Osteocyte (in vitro differentiated cells): ENCODE data around the gene LRRC4C. TPM values are rescaled to one million over a fixed set of nuclear protein-coding genes. Genes with fewer than 3 reads are reported as not detected.

Source experiments
- DNase-seq: peaks from one replicate; pipeline ENCODE4 v3.0.0; 2021; ENCODE audit warnings: mixed read lengths; ENCODE audit not compliant: unreplicated experiment; ENCODE audit errors: extremely low spot score
- H3K27ac Mint-ChIP-seq: one replicate; pipeline ENCODE4 v1.8.0; 2021; ENCODE audit warnings: mild to moderate bottlenecking, mixed read lengths; ENCODE audit not compliant: unreplicated experiment
- H3K27me3 Mint-ChIP-seq: one replicate; pipeline ENCODE4 v1.8.0; 2021; ENCODE audit warnings: mixed read lengths; ENCODE audit not compliant: unreplicated experiment
- H3K36me3 Mint-ChIP-seq: one replicate; pipeline ENCODE4 v1.8.0; 2021; ENCODE audit warnings: mixed read lengths; ENCODE audit not compliant: unreplicated experiment
- H3K4me1 Mint-ChIP-seq: one replicate; pipeline ENCODE4 v1.8.0; 2021; ENCODE audit warnings: mixed read lengths; ENCODE audit not compliant: unreplicated experiment
- H3K4me3 Mint-ChIP-seq: one replicate; pipeline ENCODE4 v1.8.0; 2021; ENCODE audit warnings: mild to moderate bottlenecking, moderate library complexity, mixed read lengths; ENCODE audit not compliant: unreplicated experiment
- H3K9me3 Mint-ChIP-seq: one replicate; pipeline ENCODE4 v1.8.0; 2021; ENCODE audit warnings: mixed read lengths; ENCODE audit not compliant: unreplicated experiment
- total RNA-seq: library from RNA; stranded (reverse); gene quantifications from 2 replicates; pipeline ENCODE4 v1.2.1, GENCODE V29; 2021
- TF ChIP-seq, protein P1 (sequence below): fragments of 200-600 bp; sonication (generic); IDR thresholded peaks from 2 replicates; pipeline ENCODE4 v1.5.0; 2021; ENCODE audit warnings: antibody characterized with exemption, mild to moderate bottlenecking, moderate library complexity

LRRC4C gene
- total RNA-seq, 1 donor from 2014 or later: 0.16 TPM

DNA sequence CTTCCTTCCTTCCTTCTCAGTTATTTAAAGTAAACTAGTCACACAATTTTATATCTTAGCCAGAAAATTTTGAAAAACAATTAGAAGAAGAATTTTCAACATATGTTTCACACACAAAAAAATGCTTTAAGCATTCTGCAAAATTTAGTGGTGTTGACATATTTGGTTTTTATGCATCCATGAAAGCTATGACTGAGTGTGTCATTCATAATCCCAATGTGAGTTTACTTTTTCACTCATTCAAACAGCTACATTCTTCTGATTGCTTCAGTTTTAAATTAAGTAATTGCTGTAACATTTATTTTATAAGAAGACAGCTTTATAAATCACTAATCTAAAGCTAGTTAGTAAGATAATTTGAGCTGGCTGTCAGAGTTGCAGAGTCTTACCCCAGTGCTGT is 453.5 kb downstream of the LRRC4C start:
- Mint-ChIP-seq H3K4me3 (no peak overlapping the region), H3K27me3 (no peaks in the 10 kb centered on the region), H3K4me1 (no peaks in the 10 kb centered on the region), H3K9me3 (peaks cover 26% of the 10 kb centered on the region), H3K36me3 (no peaks in the 10 kb centered on the region), H3K27ac (no peak overlapping the region)
- TF ChIP-seq, protein P1, sequence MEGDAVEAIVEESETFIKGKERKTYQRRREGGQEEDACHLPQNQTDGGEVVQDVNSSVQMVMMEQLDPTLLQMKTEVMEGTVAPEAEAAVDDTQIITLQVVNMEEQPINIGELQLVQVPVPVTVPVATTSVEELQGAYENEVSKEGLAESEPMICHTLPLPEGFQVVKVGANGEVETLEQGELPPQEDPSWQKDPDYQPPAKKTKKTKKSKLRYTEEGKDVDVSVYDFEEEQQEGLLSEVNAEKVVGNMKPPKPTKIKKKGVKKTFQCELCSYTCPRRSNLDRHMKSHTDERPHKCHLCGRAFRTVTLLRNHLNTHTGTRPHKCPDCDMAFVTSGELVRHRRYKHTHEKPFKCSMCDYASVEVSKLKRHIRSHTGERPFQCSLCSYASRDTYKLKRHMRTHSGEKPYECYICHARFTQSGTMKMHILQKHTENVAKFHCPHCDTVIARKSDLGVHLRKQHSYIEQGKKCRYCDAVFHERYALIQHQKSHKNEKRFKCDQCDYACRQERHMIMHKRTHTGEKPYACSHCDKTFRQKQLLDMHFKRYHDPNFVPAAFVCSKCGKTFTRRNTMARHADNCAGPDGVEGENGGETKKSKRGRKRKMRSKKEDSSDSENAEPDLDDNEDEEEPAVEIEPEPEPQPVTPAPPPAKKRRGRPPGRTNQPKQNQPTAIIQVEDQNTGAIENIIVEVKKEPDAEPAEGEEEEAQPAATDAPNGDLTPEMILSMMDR: no peak
- DNase-seq: no peak

- Mint-ChIP-seq H3K27me3 (no peaks in the 10 kb centered on the region), H3K27ac (no peak overlapping the region), H3K4me1 (no peaks in the 10 kb centered on the region), H3K36me3 (no peaks in the 10 kb centered on the region), H3K4me3 (no peak overlapping the region), H3K9me3 (peaks cover 26% of the 10 kb centered on the region)
- TF ChIP-seq, protein P1: no peak
- no peak for DNase-seq
Observed at GRCh38 chr11:41003339-41004282, 455.8 kb downstream of the LRRC4C start.

DNA sequence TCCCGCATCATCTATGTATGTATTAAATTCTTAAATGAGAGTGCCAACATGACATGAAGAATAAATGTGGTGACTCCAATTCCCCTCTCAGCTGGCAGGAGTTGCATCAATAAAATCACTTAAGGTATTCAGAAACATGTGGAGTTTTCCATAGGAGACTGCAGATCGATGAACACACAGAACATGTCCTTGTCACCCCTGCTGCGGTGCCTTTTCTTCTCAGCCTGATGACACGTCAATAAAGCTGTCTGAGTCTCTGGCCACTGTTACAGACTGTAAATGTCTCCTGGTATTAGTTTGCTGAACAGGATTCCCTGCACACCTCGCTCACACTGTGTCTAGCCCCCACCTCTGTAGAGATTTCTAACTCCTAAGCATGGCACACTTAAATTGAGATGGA is 460.5 kb downstream of the LRRC4C start:
- TF ChIP-seq, protein P1: no peak
- no peaks in the 10 kb centered on the region for H3K27me3 Mint-ChIP-seq
- H3K4me3 Mint-ChIP-seq: no peak overlapping the region
- H3K4me1 Mint-ChIP-seq: no peaks in the 10 kb centered on the region
- H3K36me3 Mint-ChIP-seq: no peaks in the 10 kb centered on the region
- DNase-seq: no peak
- H3K9me3 Mint-ChIP-seq: peaks cover 22% of the 10 kb centered on the region
- no peak overlapping the region for H3K27ac Mint-ChIP-seq

GRCh38 chr11:40987776-40988435 is 471.5 kb downstream of the LRRC4C start:
- DNase-seq: no peak
- TF ChIP-seq, protein P1: no peak
- Mint-ChIP-seq H3K27ac (no peak overlapping the region), H3K9me3 (peaks cover 14% of the 10 kb centered on the region), H3K4me3 (no peak overlapping the region), H3K36me3 (no peaks in the 10 kb centered on the region), H3K4me1 (no peaks in the 10 kb centered on the region), H3K27me3 (no peaks in the 10 kb centered on the region)

- no peak overlapping the region for H3K27ac Mint-ChIP-seq
- TF ChIP-seq, protein P1: no peak
- no peaks in the 10 kb centered on the region for H3K27me3 Mint-ChIP-seq
- peaks cover 14% of the 10 kb centered on the region for H3K9me3 Mint-ChIP-seq
- no peaks in the 10 kb centered on the region for H3K36me3 Mint-ChIP-seq
- no peak overlapping the region for H3K4me3 Mint-ChIP-seq
- H3K4me1 Mint-ChIP-seq: no peaks in the 10 kb centered on the region
- no peak for DNase-seq
Observed at GRCh38 chr11:40986320-40986719, 473.1 kb downstream of the LRRC4C start.
